Lower leg skin (tissue), 4 donors: ENCODE data around the gene ARHGAP4. TPM values are rescaled to one million over a fixed set of nuclear protein-coding genes. Genes with fewer than 3 reads are reported as not detected.

Experiments used
- DNase-seq, 2 donors: peaks; one replicate each; pipeline ENCODE4 v3.0.0-alpha.2; 2019; ENCODE audit warnings: low spot score in 2 of 2
- H3K4me3 ChIP-seq: fragments of 200-600 bp; sonication (generic); 2 replicates; pipeline ENCODE4 v1.5.1; 2017; ENCODE audit warnings: mild to moderate bottlenecking, low read depth; ENCODE audit not compliant: poor library complexity, severe bottlenecking
- CTCF ChIP-seq, 3 donors: fragments of 450-650 bp; IDR thresholded peaks; one replicate each; pipeline ENCODE4 v1.5.1; 2016; ENCODE audit warnings: antibody characterized with exemption in 3 of 3, mild to moderate bottlenecking in 3 of 3, moderate library complexity in 2 of 3
- POLR2A ChIP-seq, 2 donors: fragments of 450-650 bp; IDR thresholded peaks; one replicate each; pipeline ENCODE4 v1.6.1; 2016 to 2017; ENCODE audit warnings: antibody characterized with exemption in 2 of 2, mild to moderate bottlenecking in 1 of 2, moderate library complexity in 1 of 2
- WGBS, 2 donors: methylation state at CpG; one replicate each; pipeline ENCODE4 v1.1.5; 2018; 5-methylcytosine and 5-hydroxymethylcytosine counted together
- intact Hi-C: fragments of 100-400 bp; cut with DNase I; formaldehyde crosslinking; loops from one replicate; pipeline ENCODE4 v1.15.0; 2023; ENCODE audit warnings: low total_unique reads
- total RNA-seq, 4 donors: library from RNA; depleted of rRNA; stranded (reverse); fragments of >200 nt; gene quantifications; one replicate each; pipeline ENCODE4 v1.1.0, GENCODE V29; 2016

Gene ARHGAP4
- total RNA-seq, 4 donors from 2014 or later = 2.7 to 14.8 (median 10.5) TPM

- DNase-seq = no peak
- 87 to 88% methylated on average over 5 of the region's 5 CpGs for WGBS, 2 donors
- no peak for TF ChIP-seq POLR2A (IDR thresholded peaks at IDR 0.05)
- TF ChIP-seq CTCF (IDR thresholded peaks at IDR 0.05) = no peak
- no peak overlapping the region for H3K4me3 ChIP-seq
- intact Hi-C loops = no loop called here
Observed at GRCh38 chrX:153965406-153965805, 39.3 kb upstream of the ARHGAP4 start.

- TF ChIP-seq CTCF (IDR thresholded peaks at IDR 0.05) = no peak
- intact Hi-C loops = no loop called here
- WGBS, 2 donors = 91 to 94% methylated on average over 14 of the region's 14 CpGs
- H3K4me3 ChIP-seq = no peak overlapping the region
- DNase-seq = no peak
Observed at GRCh38 chrX:153964105-153964504, 38.0 kb upstream of the ARHGAP4 start.

- H3K4me3 ChIP-seq = no peak overlapping the region
- TF ChIP-seq CTCF (IDR thresholded peaks at IDR 0.05) = no peak
- no peak for TF ChIP-seq POLR2A (IDR thresholded peaks at IDR 0.05)
- 87 to 92% methylated on average over 10 to 12 of the region's 12 CpGs for WGBS, 2 donors
- no peak for DNase-seq
- intact Hi-C loops = no loop called here
Observed at GRCh38 chrX:153963546-153963945, 37.5 kb upstream of the ARHGAP4 start.

GRCh38 chrX:153961292-153961691, 35.2 kb upstream of the ARHGAP4 start:
- intact Hi-C loops = no loop called here
- no peak overlapping the region for H3K4me3 ChIP-seq
- DNase-seq = no peak
- no peak for TF ChIP-seq POLR2A (IDR thresholded peaks at IDR 0.05)
- no peak for TF ChIP-seq CTCF (IDR thresholded peaks at IDR 0.05)
- 92 to 94% methylated on average over 9 to 11 of the region's 11 CpGs for WGBS, 2 donors

- TF ChIP-seq CTCF (IDR thresholded peaks at IDR 0.05) = no peak
- no peak for TF ChIP-seq POLR2A (IDR thresholded peaks at IDR 0.05)
- intact Hi-C loops = no loop called here
- WGBS, 2 donors = 90 to 94% methylated on average over 17 to 22 of the region's 22 CpGs
Observed at GRCh38 chrX:153960786-153961185, 34.7 kb upstream of the ARHGAP4 start.

GRCh38 chrX:153960077-153960476, 34.0 kb upstream of the ARHGAP4 start:
- TF ChIP-seq POLR2A (IDR thresholded peaks at IDR 0.05) (no peak), CTCF (IDR thresholded peaks at IDR 0.05) (no peak)
- intact Hi-C loops = no loop called here
- WGBS, 2 donors = 96 to 97% methylated on average over 9 to 15 of the region's 16 CpGs
- DNase-seq = no peak
- no peak overlapping the region for H3K4me3 ChIP-seq

More at GRCh38 chrX:153960786-153961185, 34.7 kb upstream of the ARHGAP4 start:
- DNase-seq = no peak
- H3K4me3 ChIP-seq = no peak overlapping the region
